Measurements from ENCODE around the gene TMEM132A.

GRCh38 chr11:60952742-60953170 lies 28.5 kb downstream of the TMEM132A start:
- TF ChIP-seq NRF1 (conservative IDR thresholded peaks at IDR 0.05; ENCODE audit: low read depth, low read length) (no peak), RFX5 (IDR thresholded peaks at IDR 0.05; ENCODE audit: low read depth, low read length) (no peak), ASH2L (IDR thresholded peaks at IDR 0.05; ENCODE audit: borderline replicate concordance, low read depth) (no peak), MEF2A (IDR thresholded peaks at IDR 0.05; ENCODE audit: insufficient read depth, low read depth, low read length) (no peak), MAX (IDR thresholded peaks at IDR 0.05; ENCODE audit: low read depth, low read length) (no peak)
